ENCODE measurements around the gene KRT86. TPM values are rescaled to one million over a fixed set of nuclear protein-coding genes. Genes with fewer than 3 reads are reported as not detected.

Gene KRT86
- total RNA-seq, 2 experiments from 2014 or later, result not detected

DNA sequence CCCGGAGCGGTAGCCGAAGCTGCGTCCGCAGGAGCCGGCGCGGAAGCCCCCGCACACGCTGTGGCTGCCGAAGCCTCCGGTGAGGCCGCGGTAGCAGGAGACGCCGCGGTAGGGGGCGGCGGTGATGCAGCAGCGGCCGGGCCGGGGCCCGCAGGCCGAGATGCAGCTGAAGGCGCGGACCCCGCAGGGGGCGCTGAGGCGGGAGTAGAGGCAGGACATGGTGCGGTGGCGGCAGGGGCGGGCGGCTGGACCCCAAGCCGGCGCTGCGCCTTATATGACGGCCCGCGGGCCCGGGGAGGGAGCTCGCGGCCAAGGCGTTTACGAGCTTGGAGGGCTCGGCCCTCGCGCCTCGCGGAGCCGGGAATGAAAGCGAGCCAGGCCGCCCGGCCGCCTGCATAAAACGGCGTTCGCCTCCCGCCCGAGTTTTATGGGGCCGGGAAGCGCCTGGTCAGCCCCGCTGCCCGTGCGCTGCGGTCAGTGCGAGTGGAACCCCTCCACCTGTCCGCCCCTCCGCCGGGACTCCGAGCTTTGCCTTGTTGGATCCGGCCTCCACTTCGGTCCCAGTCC, 16.0 kb upstream of the KRT86 start:
- H3K36me3 ChIP-seq (ENCODE audit: insufficient read depth, low read length), result no peaks in the 10 kb centered on the region
- DNase-seq (no peak), ATAC-seq (ENCODE audit: poor library complexity) (no peak)
- no peak overlapping the region for H3K27ac ChIP-seq (ENCODE audit: low read depth in 1 of 2, low read length in 2 of 2)
- H3K4me1 Mint-ChIP-seq (ENCODE audit: low read depth), result peaks cover 12% of the 10 kb centered on the region
- no peak overlapping the region for H3K4me3 ChIP-seq (ENCODE audit: low read length)
- H3K27ac Mint-ChIP-seq, result no peak overlapping the region
- no peaks in the 10 kb centered on the region for H3K36me3 Mint-ChIP-seq (ENCODE audit: low read depth)
- no peak for TF ChIP-seq CTCF (IDR thresholded peaks at IDR 0.05)
- intact Hi-C loops (cut with DNase I, micrococcal nuclease), result no loop called here
- peaks cover 30 to 49% of the 10 kb centered on the region in 2 experiments for H3K27me3 ChIP-seq (ENCODE audit: control insufficient read depth in 1 of 2, insufficient read depth in 2 of 2, low read length in 2 of 2)
- no peaks in the 10 kb centered on the region for H3K9me3 Mint-ChIP-seq
- ChIA-PET CTCF (no interaction called here), POLR2A (no interaction called here)
- peaks cover 91% of the 10 kb centered on the region for H3K27me3 Mint-ChIP-seq
- peaks cover 0 to 4% of the 10 kb centered on the region in 2 experiments for H3K9me3 ChIP-seq (ENCODE audit: control insufficient read depth in 1 of 2, insufficient read depth in 1 of 2, low read length in 2 of 2)
- no peak overlapping the region for H3K4me3 Mint-ChIP-seq
- peaks cover 4% of the 10 kb centered on the region for H3K4me1 ChIP-seq (ENCODE audit: insufficient read depth, low read length)

GRCh38 chr12:52259657-52260243, 14.7 kb upstream of the KRT86 start:
- Histone ChIP-seq H3K27ac (ENCODE audit: low read depth in 1 of 2, low read length in 2 of 2) (no peak overlapping the region), H3K27me3 (ENCODE audit: control insufficient read depth in 1 of 2, insufficient read depth in 2 of 2, low read length in 2 of 2) (peaks cover 30 to 47% of the 10 kb centered on the region in 2 experiments), H3K9me3 (ENCODE audit: control insufficient read depth in 1 of 2, insufficient read depth in 1 of 2, low read length in 2 of 2) (peaks cover 0 to 7% of the 10 kb centered on the region in 2 experiments), H3K36me3 (ENCODE audit: insufficient read depth, low read length) (no peaks in the 10 kb centered on the region), H3K4me3 (ENCODE audit: low read length) (no peak overlapping the region), H3K4me1 (ENCODE audit: insufficient read depth, low read length) (peaks cover 4% of the 10 kb centered on the region)
- ChIA-PET POLR2A (interaction anchor here (1.0 kb wide), 1 partner anchor 22 kb away, joined by 3 read pairs; no protein-coding TSS in a partner anchor), CTCF (no interaction called here)
- Mint-ChIP-seq H3K27ac (no peak overlapping the region), H3K4me3 (no peak overlapping the region), H3K27me3 (peaks cover 77% of the 10 kb centered on the region), H3K9me3 (no peaks in the 10 kb centered on the region), H3K36me3 (ENCODE audit: low read depth) (no peaks in the 10 kb centered on the region), H3K4me1 (ENCODE audit: low read depth) (peaks cover 12% of the 10 kb centered on the region)
- intact Hi-C loops (cut with DNase I, micrococcal nuclease), result no loop called here
- no peak for TF ChIP-seq CTCF (IDR thresholded peaks at IDR 0.05)
- no peak for DNase-seq
- no peak for ATAC-seq (ENCODE audit: poor library complexity)

DNA sequence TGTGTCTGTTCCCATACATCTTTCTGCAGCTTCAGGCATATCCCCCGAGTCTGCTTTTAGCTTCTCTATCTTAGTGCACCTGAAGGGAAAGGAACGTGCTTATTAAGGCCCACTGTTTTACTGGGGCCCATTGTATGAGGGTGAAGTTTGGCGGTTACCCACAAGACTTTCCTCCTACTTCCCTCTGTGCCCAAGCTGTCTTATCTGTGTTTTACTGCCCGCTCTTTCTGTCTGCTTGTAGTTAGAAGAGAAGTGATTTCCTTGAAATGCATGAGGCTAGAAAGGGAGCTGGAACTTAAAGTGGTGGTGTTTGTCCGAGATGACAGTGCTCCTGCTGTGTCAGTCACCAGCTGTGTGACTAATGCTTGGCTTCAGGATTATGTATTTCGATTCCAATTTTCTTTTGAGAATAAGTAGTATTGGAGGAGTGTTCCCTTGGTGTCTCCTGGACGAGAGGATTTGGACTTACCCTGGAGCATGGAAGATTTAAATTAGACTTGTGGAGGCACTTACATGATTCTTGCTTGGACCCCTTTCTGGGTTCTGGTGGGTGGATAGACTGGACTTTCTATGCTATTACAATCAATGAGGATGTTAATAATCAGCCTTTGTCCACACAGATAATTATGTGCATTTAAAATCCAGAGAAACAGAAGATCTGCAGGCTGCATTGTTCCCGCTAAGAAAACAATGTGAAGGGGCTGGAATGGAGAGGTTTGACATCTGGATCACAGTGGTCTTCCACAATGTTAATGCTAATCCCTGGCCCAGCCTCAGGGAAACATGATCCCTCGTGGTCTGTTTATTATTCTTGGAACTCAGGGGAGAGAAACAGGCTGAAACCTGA, 13.9 kb upstream of the KRT86 start:
- Mint-ChIP-seq H3K4me1 (ENCODE audit: low read depth) (peaks cover 12% of the 10 kb centered on the region), H3K36me3 (ENCODE audit: low read depth) (no peaks in the 10 kb centered on the region), H3K27ac (no peak overlapping the region), H3K9me3 (no peaks in the 10 kb centered on the region), H3K4me3 (no peak overlapping the region), H3K27me3 (peaks cover 74% of the 10 kb centered on the region)
- TF ChIP-seq CTCF (IDR thresholded peaks at IDR 0.05), result no peak
- Histone ChIP-seq H3K9me3 (ENCODE audit: control insufficient read depth in 1 of 2, insufficient read depth in 1 of 2, low read length in 2 of 2) (peaks cover 0 to 7% of the 10 kb centered on the region in 2 experiments), H3K27ac (ENCODE audit: low read depth in 1 of 2, low read length in 2 of 2) (no peak overlapping the region), H3K4me3 (ENCODE audit: low read length) (no peak overlapping the region), H3K36me3 (ENCODE audit: insufficient read depth, low read length) (no peaks in the 10 kb centered on the region), H3K27me3 (ENCODE audit: control insufficient read depth in 1 of 2, insufficient read depth in 2 of 2, low read length in 2 of 2) (peaks cover 30 to 45% of the 10 kb centered on the region in 2 experiments), H3K4me1 (ENCODE audit: insufficient read depth, low read length) (peaks cover 4% of the 10 kb centered on the region)
- CTCF ChIA-PET, result no interaction called here
- ATAC-seq (ENCODE audit: poor library complexity) (no peak), DNase-seq (no peak)
- POLR2A ChIA-PET, result no interaction called here
- intact Hi-C loops (cut with DNase I, micrococcal nuclease), result no loop called here
